Right ventricle myocardium inferior (tissue), 1 donor: ENCODE data around the gene ARPC4. TPM values are rescaled to one million over a fixed set of nuclear protein-coding genes. Genes with fewer than 3 reads are reported as not detected.
"Not testable (repeated sequence)": the region's sequence is repeated elsewhere in the genome, so short reads cannot be mapped to it uniquely, and the experiment has no call there.

Experiments used
- ATAC-seq: fragments of 200-7000 bp; cut with Tn5 transposase; one replicate; pipeline ENCODE4 v1.9.1; 2020; ENCODE audit warnings: mild to moderate bottlenecking, moderate library complexity
- DNase-seq: peaks from one replicate; pipeline ENCODE4 v3.0.0; 2021; ENCODE audit errors: missing footprints
- intact Hi-C: fragments of 100-400 bp; cut with DNase I; formaldehyde crosslinking; loops from one replicate; pipeline ENCODE4 v1.11.0; 2022
- total RNA-seq: library from RNA; stranded (reverse); fragmentation: NEBNext Ultra II Directional; extraction: Animal tissue kit (Norgen Biotek cat#: 25700); gene quantifications from one replicate; pipeline ENCODE4 v1.2.1, GENCODE V29; 2021
- donor health status: DM: no; HTN: yes; CAD: no; lungs with severe emphysema.

The ARPC4 gene
- total RNA-seq, 1 donor from 2014 or later: 70.8 TPM

- ATAC-seq (no peak), DNase-seq (no peak)
- intact Hi-C loops: no loop called here
Observed at GRCh38 chr3:9837701-9838582, 45.1 kb downstream of the ARPC4 start.

- ATAC-seq (no peak), DNase-seq (no peak)
- intact Hi-C loops: no loop called here
Observed at GRCh38 chr3:9838856-9839255, 46.0 kb downstream of the ARPC4 start.

GRCh38 chr3:9841015-9841414 lies 48.1 kb downstream of the ARPC4 start:
- intact Hi-C loops: no loop called here
- DNase-seq (no peak), ATAC-seq (no peak)

GRCh38 chr3:9843715-9844438 lies 51.0 kb downstream of the ARPC4 start, which contains the start of gene RPUSD3:
Gene RPUSD3, minus strand, starts transcription at chr3:9844008. Its CDS starts 18 bp downstream, at chr3:9843990.
- ATAC-seq: peak; percentile 99
- intact Hi-C loops: no loop called here
- peak; percentile 99 for DNase-seq

- intact Hi-C loops: no loop called here
- DNase-seq: no peak
- ATAC-seq: no peak
Observed at GRCh38 chr3:9846231-9846630, 53.3 kb downstream of the ARPC4 start.

GRCh38 chr3:9846931-9847488 lies 54.1 kb downstream of the ARPC4 start:
- DNase-seq: no peak
- no peak for ATAC-seq
- intact Hi-C loops: no loop called here

GRCh38 chr3:9847870-9848269 lies 55.0 kb downstream of the ARPC4 start:
- DNase-seq, ATAC-seq, intact Hi-C loops: not testable (repeated sequence)

GRCh38 chr3:9848860-9849259 lies 56.0 kb downstream of the ARPC4 start:
- DNase-seq, intact Hi-C loops, ATAC-seq: not testable (repeated sequence)

- DNase-seq, intact Hi-C loops, ATAC-seq: not testable (repeated sequence)
Observed at GRCh38 chr3:9851383-9851782, 58.5 kb downstream of the ARPC4 start.

GRCh38 chr3:9851926-9852325 lies 59.0 kb downstream of the ARPC4 start:
- intact Hi-C loops, ATAC-seq, DNase-seq: not testable (repeated sequence)

- ATAC-seq: no peak
- intact Hi-C loops: no loop called here
- no peak for DNase-seq
Observed at GRCh38 chr3:9852528-9852927, 59.6 kb downstream of the ARPC4 start.

- ATAC-seq, intact Hi-C loops, DNase-seq: not testable (repeated sequence)
Observed at GRCh38 chr3:9854291-9854940, 61.5 kb downstream of the ARPC4 start.

- DNase-seq (no peak), ATAC-seq (no peak)
- intact Hi-C loops: no loop called here
Observed at GRCh38 chr3:9855594-9855993, 62.7 kb downstream of the ARPC4 start.

Other genes with a start within 250 kb of the ARPC4 start
- not detected for gene LHFPL4, start 239.3 kb upstream of the ARPC4 start, total RNA-seq
- 43.9 TPM for gene MTMR14, start 143.6 kb upstream of the ARPC4 start, total RNA-seq
- not detected for gene CPNE9, start 89.2 kb upstream of the ARPC4 start, total RNA-seq
- 10.9 TPM for gene BRPF1, start 61.3 kb upstream of the ARPC4 start, total RNA-seq
- 10.5 TPM for gene OGG1, start 43.1 kb upstream of the ARPC4 start, total RNA-seq
- 18.4 TPM for gene CAMK1, start 23.1 kb upstream of the ARPC4 start, total RNA-seq
- 48.4 TPM for gene TADA3, start 609 bp upstream of the ARPC4 start, total RNA-seq
- gene TTLL3, start 17.2 kb downstream of the ARPC4 start, total RNA-seq: 10.6 TPM
- gene RPUSD3, start 50.9 kb downstream of the ARPC4 start, total RNA-seq: 40.7 TPM
- 6.7 TPM for gene CIDEC, start 87.2 kb downstream of the ARPC4 start, total RNA-seq
- gene JAGN1, start 97.5 kb downstream of the ARPC4 start, total RNA-seq: 19.1 TPM
- 0.78 TPM for gene IL17RE, start 109.8 kb downstream of the ARPC4 start, total RNA-seq
- gene IL17RC, start 124.0 kb downstream of the ARPC4 start, total RNA-seq: 33.7 TPM
- gene CRELD1, start 140.8 kb downstream of the ARPC4 start, total RNA-seq: 67.5 TPM
- gene PRRT3, start 159.3 kb downstream of the ARPC4 start, total RNA-seq: 0.57 TPM
- gene EMC3, start 193.8 kb downstream of the ARPC4 start, total RNA-seq: 108 TPM
- 1.0 TPM for gene FANCD2, start 233.4 kb downstream of the ARPC4 start, total RNA-seq